ENCODE measurements around the gene PPP1R26. TPM values are rescaled to one million over a fixed set of nuclear protein-coding genes. Genes with fewer than 3 reads are reported as not detected.
"Not testable (repeated sequence)": the region's sequence is repeated elsewhere in the genome, so short reads cannot be mapped to it uniquely, and the experiment has no call there.

PPP1R26 gene, protein sequence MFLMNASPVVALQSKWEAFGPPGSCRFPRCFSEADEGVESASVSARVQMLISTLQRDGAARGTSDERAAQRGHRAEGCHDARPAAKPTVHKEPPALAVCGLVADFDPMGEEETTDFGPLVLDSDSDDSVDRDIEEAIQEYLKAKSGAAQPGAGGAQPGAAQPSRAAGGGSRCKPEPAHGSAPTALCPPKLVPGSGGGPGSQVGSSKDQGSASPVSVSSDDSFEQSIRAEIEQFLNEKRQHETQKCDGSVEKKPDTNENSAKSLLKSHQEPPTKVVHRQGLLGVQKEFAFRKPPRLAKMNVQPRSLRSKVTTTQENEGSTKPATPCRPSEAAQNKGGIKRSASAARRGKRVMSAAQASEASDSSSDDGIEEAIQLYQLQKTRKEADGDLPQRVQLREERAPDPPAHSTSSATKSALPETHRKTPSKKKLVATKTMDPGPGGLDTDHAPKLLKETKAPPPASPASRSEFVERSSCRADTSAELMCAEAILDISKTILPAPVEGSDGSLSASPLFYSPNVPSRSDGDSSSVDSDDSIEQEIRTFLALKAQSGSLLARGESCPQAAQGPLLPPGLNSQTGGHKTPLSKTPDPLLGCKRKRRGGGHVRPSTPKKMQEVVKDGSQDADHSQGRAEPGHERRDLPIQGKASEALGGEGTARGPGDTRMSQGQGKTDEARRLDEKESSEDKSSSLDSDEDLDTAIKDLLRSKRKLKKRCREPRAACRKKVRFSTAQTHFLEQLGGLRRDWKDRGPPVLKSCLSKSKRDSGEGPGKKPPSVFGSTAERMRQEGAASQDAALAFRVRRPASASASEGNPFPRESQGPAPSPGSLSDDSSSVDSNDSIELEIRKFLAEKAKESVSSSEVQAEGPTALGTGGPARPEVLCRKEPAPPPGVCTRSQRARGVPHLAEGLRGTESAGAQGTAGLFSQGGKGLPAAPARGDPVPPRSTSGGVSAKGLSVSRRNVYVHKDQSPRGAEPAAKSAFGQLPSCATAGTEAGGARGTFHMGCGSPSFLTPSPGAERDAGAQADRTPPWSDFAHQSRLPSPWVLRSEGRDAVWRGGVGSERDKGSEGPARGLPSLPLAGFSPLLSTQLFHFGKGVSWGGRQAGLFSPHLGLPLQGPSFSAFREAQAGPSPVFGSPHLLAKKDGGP (N-terminal part only)
- total RNA-seq, result 10 to 100 TPM in 3 of 4 donors, 1 to 10 TPM in 1; 10.0 to 31.1 (median 18.2) TPM

GRCh38 chr9:135479469-135480052 lies at the start of gene PPP1R26:
PPP1R26 (plus strand) TSS chr9:135479782; CDS start chr9:135484511, 4,729 bp downstream.
- no CpG with 5 or more reads among the region's 103 CpGs for WGBS
- TF ChIP-seq CTCF (IDR thresholded peaks at IDR 0.05) (no peak), POLR2A (IDR thresholded peaks at IDR 0.05; ENCODE audit: low read depth) (no peak), EP300 (IDR thresholded peaks at IDR 0.05) (no peak)
- intact Hi-C loops (cut with DNase I), result no loop called here
- no peaks in the 10 kb centered on the region for H3K27me3 ChIP-seq
- peaks cover 6 to 14% (median 11%) of the 10 kb centered on the region in 4 donors for H3K36me3 ChIP-seq
- peaks cover 12 to 26% (median 21%) of the 10 kb centered on the region in 4 donors for H3K4me1 ChIP-seq
- DNase-seq (ENCODE audit: extremely low spot score), result no peak
- H3K9me3 ChIP-seq, result no peaks in the 10 kb centered on the region
- H3K4me3 ChIP-seq, result peak within 1 kb of the TSS; percentile 75 to 82 (median 79)
- H3K27ac ChIP-seq (replicated peaks in 1 of 4), result peak within 1 kb of the TSS; percentile 71 to 90 (median 78)

DNA sequence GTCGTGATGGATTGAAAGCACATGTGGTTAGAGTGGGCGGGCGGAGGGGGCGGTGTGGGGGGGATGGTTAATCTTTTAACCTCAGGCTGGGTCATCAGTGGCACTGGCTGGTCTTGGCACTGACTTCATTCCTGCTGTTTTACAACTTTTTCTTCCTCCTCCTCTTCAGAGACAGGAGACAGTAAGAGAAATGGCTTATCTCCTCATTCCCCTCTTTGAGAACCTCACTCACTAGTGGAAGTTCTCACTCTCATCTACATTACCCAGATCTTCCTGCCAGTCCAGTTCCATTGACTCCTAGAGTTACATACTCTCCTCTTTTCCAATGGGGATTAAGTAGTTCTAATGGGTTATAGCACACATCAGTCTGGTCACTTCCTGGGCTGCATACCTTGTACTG lies 42.3 kb upstream of the PPP1R26 start:
- 89% methylated on average over 4 of the region's 4 CpGs for WGBS
- Histone ChIP-seq H3K4me1 (no peaks in the 10 kb centered on the region), H3K4me3 (no peak overlapping the region), H3K36me3 (no peaks in the 10 kb centered on the region), H3K27me3 (peaks cover 0 to 23% (median 2%) of the 10 kb centered on the region in 4 donors), H3K9me3 (peaks cover 0 to 7% (median 0%) of the 10 kb centered on the region in 4 donors), H3K27ac (replicated peaks in 1 of 4) (no peak overlapping the region)
- no peak for DNase-seq (ENCODE audit: extremely low spot score)
- intact Hi-C loops (cut with DNase I), result no loop called here
- TF ChIP-seq POLR2AphosphoS5 (IDR thresholded peaks at IDR 0.05), result no peak
- no peak for TF ChIP-seq CTCF (IDR thresholded peaks at IDR 0.05)
- TF ChIP-seq EP300 (IDR thresholded peaks at IDR 0.05), result no peak
- no peak for TF ChIP-seq POLR2A (IDR thresholded peaks at IDR 0.05; ENCODE audit: low read depth)

- H3K27ac ChIP-seq (replicated peaks in 1 of 4); H3K9me3 ChIP-seq; H3K4me1 ChIP-seq; H3K36me3 ChIP-seq; H3K4me3 ChIP-seq; intact Hi-C loops (cut with DNase I); DNase-seq (ENCODE audit: extremely low spot score): not testable (repeated sequence)
- WGBS, result 93% methylated on average over 3 of the region's 11 CpGs
- H3K27me3 ChIP-seq, result peaks cover 0 to 27% (median 2%) of the 10 kb centered on the region in 4 donors
Measured at GRCh38 chr9:135437696-135438095, 41.9 kb upstream of the PPP1R26 start.

DNA sequence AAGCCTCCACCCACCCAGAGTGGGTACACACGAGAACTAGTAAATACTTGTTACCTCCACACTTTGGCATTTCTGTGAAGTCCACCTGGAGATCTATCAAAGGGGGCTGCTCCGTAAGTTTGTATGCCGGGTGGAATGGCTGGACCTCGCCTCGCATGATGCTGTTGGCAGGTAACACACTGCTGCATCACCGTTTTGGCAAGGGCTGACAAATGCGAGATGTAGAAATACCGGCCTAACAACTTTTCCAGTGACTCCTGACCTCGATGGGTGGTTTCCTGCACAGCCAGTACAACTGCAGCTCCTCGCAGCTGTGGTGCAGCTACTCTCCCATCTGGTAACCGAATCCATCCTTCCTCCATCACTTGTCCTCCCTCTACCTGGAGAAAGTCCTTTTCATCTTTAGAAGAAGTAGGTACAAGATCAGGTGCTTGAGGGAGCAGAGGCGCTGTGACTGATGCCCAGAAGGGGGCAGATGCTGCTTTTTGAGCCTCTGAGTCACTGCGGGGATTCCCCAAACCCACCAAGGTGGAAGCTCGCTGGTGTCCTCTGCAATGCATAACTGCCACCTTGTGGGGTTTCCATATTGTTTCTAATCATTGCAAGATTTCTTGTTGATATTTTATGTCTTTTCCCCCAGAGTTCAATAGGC lies 40.9 kb upstream of the PPP1R26 start:
- H3K4me1 ChIP-seq; H3K27ac ChIP-seq (replicated peaks in 1 of 4); DNase-seq (ENCODE audit: extremely low spot score); H3K4me3 ChIP-seq; intact Hi-C loops (cut with DNase I); H3K9me3 ChIP-seq; H3K36me3 ChIP-seq: not testable (repeated sequence)
- 75% methylated on average over 13 of the region's 14 CpGs for WGBS
- H3K27me3 ChIP-seq, result peaks cover 0 to 37% (median 3%) of the 10 kb centered on the region in 4 donors

DNA sequence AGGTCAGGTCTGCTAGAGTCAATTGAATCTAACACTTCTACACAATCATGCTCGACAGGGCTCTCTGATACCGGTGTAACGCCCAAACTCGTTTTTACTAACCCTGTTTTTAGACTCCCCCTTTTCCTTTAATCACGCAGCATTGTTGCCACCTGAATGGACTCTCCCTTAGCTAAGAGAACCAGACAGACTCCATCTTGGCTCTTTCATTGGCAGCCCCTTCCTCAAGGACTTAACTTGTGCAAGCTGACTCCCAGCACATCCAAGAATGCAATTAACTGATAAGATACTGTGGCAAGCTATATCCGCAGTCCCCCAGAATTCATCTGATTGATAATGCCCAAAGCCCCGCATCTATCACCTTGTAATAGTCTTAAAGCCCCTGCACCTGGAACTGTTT lies 40.1 kb upstream of the PPP1R26 start:
- intact Hi-C loops (cut with DNase I), result not testable (repeated sequence)

More for the DNA sequence above, 40.1 kb upstream of the PPP1R26 start:
- H3K4me1 ChIP-seq; H3K9me3 ChIP-seq; H3K36me3 ChIP-seq; H3K4me3 ChIP-seq; DNase-seq (ENCODE audit: extremely low spot score); H3K27ac ChIP-seq (replicated peaks in 1 of 4): not testable (repeated sequence)
- H3K27me3 ChIP-seq, result peaks cover 0 to 45% (median 7%) of the 10 kb centered on the region in 4 donors
- 76% methylated on average over 7 of the region's 7 CpGs for WGBS

All from esophagus muscularis mucosa (tissue), 4 donors.